ENCODE data around the gene NPY5R. TPM values are rescaled to one million over a fixed set of nuclear protein-coding genes. Genes with fewer than 3 reads are reported as not detected.

Gene NPY5R
- total RNA-seq (2022; extraction: Qiagen RNA extraction), result not detected in 5 replicates

GRCh38 chr4:163343604-163344146 lies at the start of gene NPY5R:
NPY5R (plus strand) TSS chr4:163343892; CDS start chr4:163350274, 6,382 bp downstream.

GRCh38 chr4:163332526-163333406 lies 10.9 kb upstream of the NPY5R start, which contains the start of gene NPY1R:
NPY1R (minus strand) TSS chr4:163332596; CDS start chr4:163326554, 6,042 bp downstream.

Other genes with a start within 250 kb of the NPY5R start
- 12.9 to 15.9 TPM (median 14.8 TPM) in 5 replicates for gene NAF1, start 177.0 kb upstream of the NPY5R start, total RNA-seq (2022; extraction: Qiagen RNA extraction)
- gene NPY1R, start 11.3 kb upstream of the NPY5R start, total RNA-seq (2022; extraction: Qiagen RNA extraction), result 0.07 to 0.19 TPM (median 0.12 TPM) in 3 of 5 replicates, not detected in the others
- not detected in 5 replicates for gene TKTL2, start 129.9 kb downstream of the NPY5R start, total RNA-seq (2022; extraction: Qiagen RNA extraction)
- 20.7 to 38.3 TPM (median 25.5 TPM) in 5 replicates for gene TMA16, start 150.8 kb downstream of the NPY5R start, total RNA-seq (2022; extraction: Qiagen RNA extraction)

All from A549 treated with Mapracorat at 1 μM for 4 hours (cell line).